Measurements from ENCODE around the gene MAML2.

Gene MAML2

DNA sequence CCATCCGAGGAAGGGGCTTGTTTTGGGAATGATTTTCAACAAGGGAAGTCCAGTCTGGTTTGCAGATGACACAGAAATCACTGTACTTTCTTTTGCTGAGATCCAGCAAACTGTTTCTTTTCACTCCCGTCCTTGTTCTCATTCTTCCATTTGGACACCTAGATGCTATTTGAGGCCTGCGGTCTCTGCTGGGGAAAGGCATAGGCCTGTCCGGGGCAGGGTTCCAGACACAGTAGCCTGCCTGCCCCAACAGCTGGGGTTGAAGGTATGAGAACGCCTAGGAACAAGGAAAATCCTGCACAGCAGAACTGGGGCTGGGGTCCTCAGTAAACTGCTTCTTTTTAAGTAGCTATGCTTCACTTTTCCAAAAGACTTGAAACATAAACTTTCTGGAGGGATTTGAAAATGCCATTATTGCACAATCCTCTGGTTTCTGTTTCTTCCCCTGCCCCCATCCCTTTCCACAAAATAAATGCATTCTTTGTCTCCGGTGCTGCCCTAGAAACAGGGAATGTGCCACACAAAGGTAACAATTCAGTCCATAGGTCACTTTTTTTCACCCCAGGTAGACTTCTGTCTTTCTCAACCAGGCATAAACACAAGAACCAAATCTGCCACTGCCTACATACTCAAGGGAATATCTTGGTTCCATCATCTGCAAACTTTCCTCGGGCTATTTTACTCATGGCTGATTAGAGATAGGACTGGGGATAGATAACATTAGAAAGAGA is 244.3 kb downstream of the MAML2 start:
- TF ChIP-seq CTCF (IDR thresholded peaks at IDR 0.05; ENCODE audit: insufficient read depth, low read depth, low read length, missing control alignments): no peak
- DNase-seq (ENCODE audit: low read depth): peak; percentile 45
- H3K4me3 ChIP-seq (ENCODE audit: low read length): no peak overlapping the region

GRCh38 chr11:96097844-96098421 is 245.1 kb downstream of the MAML2 start:
- no peak for TF ChIP-seq CTCF (IDR thresholded peaks at IDR 0.05; ENCODE audit: insufficient read depth, low read depth, low read length, missing control alignments)
- DNase-seq (ENCODE audit: low read depth): peak; percentile 29
- H3K4me3 ChIP-seq (ENCODE audit: low read length): no peak overlapping the region

DNA sequence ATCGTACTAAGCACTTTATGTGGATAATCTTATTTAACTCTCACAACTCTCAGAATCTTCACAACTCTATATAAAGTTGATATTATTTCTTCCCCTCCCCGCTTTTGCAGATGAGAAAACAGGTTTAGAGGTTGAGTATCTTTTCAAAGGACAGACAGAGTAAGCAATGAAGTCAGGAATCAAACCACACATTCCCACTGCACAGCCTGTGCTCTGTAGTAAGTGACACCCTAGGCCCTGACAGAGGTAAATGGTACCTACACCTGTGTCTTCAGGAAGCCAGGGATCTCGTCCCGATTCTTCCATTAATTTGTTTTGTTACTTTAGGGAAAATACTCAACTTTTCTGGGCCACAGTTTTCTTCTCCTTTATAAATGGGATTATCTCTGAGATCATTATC is 246.6 kb downstream of the MAML2 start:
- H3K4me3 ChIP-seq (ENCODE audit: low read length): no peak overlapping the region
- DNase-seq (ENCODE audit: low read depth): no peak
- TF ChIP-seq CTCF (IDR thresholded peaks at IDR 0.05; ENCODE audit: insufficient read depth, low read depth, low read length, missing control alignments): no peak

- no peak for TF ChIP-seq CTCF (IDR thresholded peaks at IDR 0.05; ENCODE audit: insufficient read depth, low read depth, low read length, missing control alignments)
- no peak overlapping the region for H3K4me3 ChIP-seq (ENCODE audit: low read length)
- DNase-seq (ENCODE audit: low read depth): peak; percentile 89
Observed at GRCh38 chr11:96095884-96096303, 247.1 kb downstream of the MAML2 start.

GRCh38 chr11:96094156-96094555 is 248.8 kb downstream of the MAML2 start:
- no peak for TF ChIP-seq CTCF (IDR thresholded peaks at IDR 0.05; ENCODE audit: insufficient read depth, low read depth, low read length, missing control alignments)
- no peak overlapping the region for H3K4me3 ChIP-seq (ENCODE audit: low read length)

DNA sequence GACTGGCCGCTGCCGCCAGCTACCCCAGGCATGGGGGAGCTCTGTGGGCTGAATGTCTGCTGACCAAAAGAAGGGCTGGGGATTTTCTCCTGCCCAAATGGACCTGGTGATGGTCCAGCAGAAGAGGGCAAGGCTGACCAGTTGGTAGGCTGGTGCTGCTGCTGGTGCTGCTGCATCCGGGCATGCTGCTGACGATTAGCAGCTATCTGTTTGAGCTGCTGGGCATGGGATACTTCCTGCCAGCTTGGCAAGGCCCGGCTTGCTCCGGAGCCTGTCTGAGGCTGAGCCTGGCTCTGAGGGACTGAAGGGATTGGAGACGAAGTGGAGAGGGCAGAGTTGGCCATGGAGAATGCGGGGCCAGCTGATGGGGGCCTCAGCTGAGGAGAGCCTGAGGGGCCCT is 250.5 kb downstream of the MAML2 start:
- H3K4me3 ChIP-seq (ENCODE audit: low read length): no peak overlapping the region
- no peak for TF ChIP-seq CTCF (IDR thresholded peaks at IDR 0.05; ENCODE audit: insufficient read depth, low read depth, low read length, missing control alignments)
- DNase-seq (ENCODE audit: low read depth): no peak

More at GRCh38 chr11:96094156-96094555, 248.8 kb downstream of the MAML2 start:
- no peak for DNase-seq (ENCODE audit: low read depth)

- TF ChIP-seq CTCF (IDR thresholded peaks at IDR 0.05; ENCODE audit: insufficient read depth, low read depth, low read length, missing control alignments): no peak
- no peak overlapping the region for H3K4me3 ChIP-seq (ENCODE audit: low read length)
- no peak for DNase-seq (ENCODE audit: low read depth)
Observed at GRCh38 chr11:96091476-96091875, 251.5 kb downstream of the MAML2 start.
